HFF-Myc (cell line): ENCODE results near the gene FGF19.

Experiments
- DNase-seq: peaks from one replicate; pipeline ENCODE4 v3.0.0-alpha.2; 2011; ENCODE audit warnings: low read depth; ENCODE audit errors: extremely low read depth
- H3K4me3 ChIP-seq: replicated peaks from 2 replicates; pipeline ENCODE4 v1.5.1; 2011; ENCODE audit warnings: low read depth, mild to moderate bottlenecking, control low read depth, low read length
- TF ChIP-seq, protein P1 (sequence below): IDR thresholded peaks from 2 replicates; pipeline ENCODE4 v1.5.1; 2012; ENCODE audit warnings: mild to moderate bottlenecking, low read depth, low read length, control low read depth; ENCODE audit errors: missing control alignments

FGF19 gene

DNA sequence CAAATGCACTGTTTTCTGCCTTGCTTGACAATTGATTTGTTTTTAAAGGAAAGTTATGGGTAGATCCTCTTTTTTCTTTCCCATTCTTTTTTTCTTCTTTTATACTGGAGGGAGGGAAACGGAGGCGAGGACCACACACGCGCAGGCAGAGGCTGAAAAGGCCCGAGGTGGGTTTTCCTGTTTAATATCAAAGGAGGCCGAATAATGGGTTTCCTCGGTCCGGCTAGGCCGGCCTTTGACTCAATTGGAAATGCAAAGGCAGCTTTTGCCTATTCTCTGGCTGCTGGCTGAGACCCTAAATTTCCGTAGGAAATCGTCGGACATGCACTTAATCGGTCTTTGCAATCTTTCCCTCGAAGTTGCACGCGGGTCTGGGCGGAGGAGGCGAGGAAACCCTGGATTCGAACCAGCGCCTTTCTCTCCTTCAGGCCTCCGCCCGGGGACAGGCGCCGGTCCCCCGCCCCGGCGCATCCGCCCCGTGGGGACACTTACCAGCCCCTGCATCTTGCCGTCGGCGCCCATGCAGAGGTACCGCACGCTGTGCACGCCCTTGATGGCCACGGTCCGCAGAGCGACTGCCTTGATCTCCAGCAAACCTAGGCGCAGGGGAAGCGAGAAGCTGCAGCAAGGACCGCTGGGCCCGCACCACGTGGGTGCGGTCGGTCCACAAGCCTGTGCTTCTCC, 911 bp downstream of the FGF19 start:
- TF ChIP-seq, protein P1, sequence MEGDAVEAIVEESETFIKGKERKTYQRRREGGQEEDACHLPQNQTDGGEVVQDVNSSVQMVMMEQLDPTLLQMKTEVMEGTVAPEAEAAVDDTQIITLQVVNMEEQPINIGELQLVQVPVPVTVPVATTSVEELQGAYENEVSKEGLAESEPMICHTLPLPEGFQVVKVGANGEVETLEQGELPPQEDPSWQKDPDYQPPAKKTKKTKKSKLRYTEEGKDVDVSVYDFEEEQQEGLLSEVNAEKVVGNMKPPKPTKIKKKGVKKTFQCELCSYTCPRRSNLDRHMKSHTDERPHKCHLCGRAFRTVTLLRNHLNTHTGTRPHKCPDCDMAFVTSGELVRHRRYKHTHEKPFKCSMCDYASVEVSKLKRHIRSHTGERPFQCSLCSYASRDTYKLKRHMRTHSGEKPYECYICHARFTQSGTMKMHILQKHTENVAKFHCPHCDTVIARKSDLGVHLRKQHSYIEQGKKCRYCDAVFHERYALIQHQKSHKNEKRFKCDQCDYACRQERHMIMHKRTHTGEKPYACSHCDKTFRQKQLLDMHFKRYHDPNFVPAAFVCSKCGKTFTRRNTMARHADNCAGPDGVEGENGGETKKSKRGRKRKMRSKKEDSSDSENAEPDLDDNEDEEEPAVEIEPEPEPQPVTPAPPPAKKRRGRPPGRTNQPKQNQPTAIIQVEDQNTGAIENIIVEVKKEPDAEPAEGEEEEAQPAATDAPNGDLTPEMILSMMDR = no peak
- DNase-seq = no peak
- no peak overlapping the region for H3K4me3 ChIP-seq

DNA sequence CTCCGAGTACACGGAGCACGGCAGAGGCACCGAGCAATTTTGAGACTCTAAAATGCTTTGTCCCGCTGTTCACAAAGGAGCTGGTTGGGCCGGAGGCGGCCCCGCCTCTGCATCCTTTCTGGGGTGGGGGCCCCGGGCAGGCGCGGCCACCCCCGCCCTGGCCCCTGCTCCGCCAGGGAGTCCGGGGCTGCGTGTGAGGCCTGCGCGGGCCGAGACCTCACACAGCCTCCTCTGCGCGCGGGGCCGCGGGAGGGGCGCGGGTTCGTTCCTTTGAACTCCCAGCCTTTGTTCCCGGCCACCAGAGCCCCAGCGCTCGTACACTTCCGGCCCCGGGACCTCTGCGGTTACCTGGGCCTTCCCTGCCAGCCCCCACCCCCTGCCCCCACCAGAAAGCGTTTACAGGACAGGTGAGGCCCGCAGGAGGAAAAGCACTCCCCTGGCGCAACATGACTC, 1.6 kb downstream of the FGF19 start:
- TF ChIP-seq, protein P1 = no peak
- H3K4me3 ChIP-seq = no peak overlapping the region
- no peak for DNase-seq

DNA sequence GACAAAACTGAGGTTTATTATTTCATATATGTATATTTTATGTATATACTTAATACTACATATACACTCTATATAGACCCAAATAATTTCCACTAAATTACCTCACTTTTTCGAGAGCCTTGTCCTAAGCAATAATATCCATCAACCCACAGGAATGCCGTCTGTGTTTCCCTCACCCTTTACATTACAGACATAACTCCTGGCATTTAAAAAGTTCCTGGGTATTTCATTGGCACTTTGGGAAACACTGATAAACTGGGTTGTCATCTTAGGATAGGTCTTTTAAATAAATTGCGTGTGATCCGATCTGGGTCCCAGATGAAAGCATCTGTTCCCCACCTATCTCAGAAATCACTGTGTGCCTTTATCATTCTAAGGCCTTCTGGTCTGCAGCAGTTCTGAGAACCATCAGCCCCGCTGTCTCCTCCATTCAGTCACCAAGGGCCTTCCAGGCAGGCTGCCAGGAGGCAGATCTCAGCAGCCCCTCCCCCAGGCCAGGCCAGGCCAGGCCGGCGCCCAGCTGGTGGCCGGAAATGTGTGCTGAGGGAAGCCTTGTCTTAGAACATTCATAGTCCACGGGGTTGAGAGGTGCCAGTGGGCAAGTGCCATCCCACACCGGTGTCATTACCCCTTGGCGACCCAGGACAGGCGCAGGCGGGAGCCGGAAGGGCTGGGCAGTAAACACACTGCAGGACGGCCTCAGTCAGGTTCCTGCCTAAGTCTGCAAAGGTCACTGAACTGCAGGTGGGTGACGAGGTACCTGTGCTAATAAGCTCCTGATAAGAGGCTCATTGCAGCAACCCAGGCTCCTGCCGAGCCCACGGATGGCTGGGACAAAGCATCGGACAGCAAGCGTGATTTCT, 3.3 kb downstream of the FGF19 start:
- TF ChIP-seq, protein P1 = no peak
- no peak overlapping the region for H3K4me3 ChIP-seq
- DNase-seq = no peak

DNA sequence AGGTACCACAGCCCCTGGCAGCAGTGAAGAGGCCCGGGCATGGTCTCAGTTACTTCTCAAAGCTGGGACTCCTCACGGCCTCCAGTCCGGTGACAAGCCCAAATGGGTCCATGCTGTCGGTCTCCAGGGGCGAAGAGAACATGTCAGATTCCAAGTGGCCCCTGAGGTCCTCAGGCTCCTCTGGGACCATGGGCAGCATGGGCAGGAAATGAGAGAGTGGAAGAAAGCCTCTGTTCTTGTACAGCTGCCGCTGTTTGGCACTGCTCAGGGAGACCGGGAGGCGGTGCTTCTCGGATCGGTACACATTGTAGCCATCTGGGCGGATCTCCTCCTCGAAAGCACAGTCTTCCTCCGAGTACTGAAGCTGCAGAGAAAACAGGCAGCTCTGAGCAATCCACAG, 4.6 kb downstream of the FGF19 start:
- TF ChIP-seq, protein P1 = no peak
- no peak overlapping the region for H3K4me3 ChIP-seq

DNA sequence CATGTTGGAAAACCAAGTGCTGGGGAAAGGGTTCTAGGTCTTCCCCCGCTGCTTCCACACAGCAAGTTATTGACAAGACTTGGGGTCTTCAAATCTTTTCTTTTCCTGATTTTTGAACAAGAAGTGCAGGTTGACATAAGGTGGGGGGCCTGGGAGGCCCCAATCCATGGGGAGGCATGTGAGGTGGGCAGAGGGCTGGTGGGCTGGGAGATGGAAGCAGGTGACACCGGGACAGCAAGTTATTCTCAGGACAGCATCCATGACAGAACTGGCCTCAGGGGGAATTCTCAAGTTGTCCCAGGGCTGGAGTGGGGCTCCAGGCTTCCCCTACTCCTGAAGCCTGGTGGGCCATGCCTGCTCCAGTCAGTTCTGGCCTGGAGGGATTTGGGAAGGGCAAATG, 5.5 kb downstream of the FGF19 start:
- H3K4me3 ChIP-seq = no peak overlapping the region
- DNase-seq = no peak
- TF ChIP-seq, protein P1 = no peak

More for the DNA sequence above, 4.6 kb downstream of the FGF19 start:
- no peak for DNase-seq

DNA sequence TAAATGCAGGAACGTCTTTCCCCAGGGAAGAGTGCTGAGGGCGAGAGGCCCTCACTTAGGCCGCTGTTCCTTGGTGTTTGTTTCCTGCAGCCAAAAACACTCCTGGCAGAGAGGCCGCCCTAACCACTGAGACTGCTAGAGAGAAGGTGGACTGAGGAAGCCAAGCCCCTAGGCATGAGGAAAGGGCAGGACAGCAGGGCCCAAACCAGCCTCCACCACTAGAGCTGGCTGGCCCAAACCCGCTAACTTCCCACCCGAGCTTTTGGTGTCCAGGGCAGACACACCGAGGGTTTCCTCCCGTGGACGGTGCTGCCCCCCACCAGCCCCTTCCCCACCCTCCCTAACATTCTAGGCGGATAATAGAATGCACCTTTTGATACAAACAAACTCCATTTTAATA, 6.0 kb downstream of the FGF19 start:
- H3K4me3 ChIP-seq = no peak overlapping the region
- TF ChIP-seq, protein P1 = no peak
- no peak for DNase-seq
